AG09319 (cell line): Measurements from ENCODE around the gene FBXO7.

Experiments used
- DNase-seq: peaks from one replicate; pipeline ENCODE4 v3.0.0-alpha.2; 2010; ENCODE audit warnings: low read depth; ENCODE audit errors: extremely low read depth
- TF ChIP-seq, protein P1 (sequence below): IDR thresholded peaks from 2 replicates; pipeline ENCODE4 v1.5.1; 2011; ENCODE audit warnings: low read depth, mild to moderate bottlenecking, inconsistent platforms, low read length, moderate library complexity

The FBXO7 gene

DNA sequence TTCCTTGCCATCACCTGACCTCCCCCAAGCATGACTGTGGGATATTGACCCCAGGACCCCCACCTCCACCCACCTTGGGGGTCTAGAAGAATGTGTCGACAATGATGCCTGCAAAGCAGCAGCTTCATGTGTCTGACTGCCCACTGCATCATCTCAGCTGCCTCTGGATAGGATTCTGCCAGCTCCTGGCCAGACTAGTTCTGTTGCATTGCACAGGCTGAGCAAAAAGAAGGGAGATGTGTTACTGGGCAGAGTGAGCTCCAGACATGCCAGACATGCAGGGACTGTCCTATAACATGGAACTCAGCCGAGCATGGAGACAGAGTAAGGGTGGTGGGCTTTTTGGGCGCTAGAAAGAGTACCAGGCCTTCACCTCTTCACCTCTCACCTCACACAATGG, 36.7 kb downstream of the FBXO7 start:
- DNase-seq, result no peak
- TF ChIP-seq, protein P1, sequence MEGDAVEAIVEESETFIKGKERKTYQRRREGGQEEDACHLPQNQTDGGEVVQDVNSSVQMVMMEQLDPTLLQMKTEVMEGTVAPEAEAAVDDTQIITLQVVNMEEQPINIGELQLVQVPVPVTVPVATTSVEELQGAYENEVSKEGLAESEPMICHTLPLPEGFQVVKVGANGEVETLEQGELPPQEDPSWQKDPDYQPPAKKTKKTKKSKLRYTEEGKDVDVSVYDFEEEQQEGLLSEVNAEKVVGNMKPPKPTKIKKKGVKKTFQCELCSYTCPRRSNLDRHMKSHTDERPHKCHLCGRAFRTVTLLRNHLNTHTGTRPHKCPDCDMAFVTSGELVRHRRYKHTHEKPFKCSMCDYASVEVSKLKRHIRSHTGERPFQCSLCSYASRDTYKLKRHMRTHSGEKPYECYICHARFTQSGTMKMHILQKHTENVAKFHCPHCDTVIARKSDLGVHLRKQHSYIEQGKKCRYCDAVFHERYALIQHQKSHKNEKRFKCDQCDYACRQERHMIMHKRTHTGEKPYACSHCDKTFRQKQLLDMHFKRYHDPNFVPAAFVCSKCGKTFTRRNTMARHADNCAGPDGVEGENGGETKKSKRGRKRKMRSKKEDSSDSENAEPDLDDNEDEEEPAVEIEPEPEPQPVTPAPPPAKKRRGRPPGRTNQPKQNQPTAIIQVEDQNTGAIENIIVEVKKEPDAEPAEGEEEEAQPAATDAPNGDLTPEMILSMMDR, result no peak

DNA sequence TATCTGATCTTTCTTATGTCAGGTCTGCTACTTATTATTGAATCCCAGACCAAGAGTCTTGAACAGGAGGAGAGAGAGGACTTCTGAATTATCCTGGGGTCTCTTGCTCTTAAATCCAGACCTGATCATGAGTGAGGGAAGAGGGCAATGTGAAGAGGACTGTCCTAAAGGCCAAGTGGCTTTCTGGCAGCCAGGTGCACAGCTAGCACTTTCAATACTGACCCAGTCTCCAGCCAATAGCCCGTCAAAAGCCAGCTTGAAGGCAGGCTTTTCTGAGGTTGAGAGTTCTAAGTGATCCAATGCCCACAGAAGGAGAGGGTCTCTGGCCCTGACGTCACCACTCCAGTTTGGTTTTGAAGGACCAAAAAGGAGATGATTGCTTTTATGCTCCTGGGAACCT, 37.2 kb downstream of the FBXO7 start:
- TF ChIP-seq, protein P1, result no peak
- no peak for DNase-seq

DNA sequence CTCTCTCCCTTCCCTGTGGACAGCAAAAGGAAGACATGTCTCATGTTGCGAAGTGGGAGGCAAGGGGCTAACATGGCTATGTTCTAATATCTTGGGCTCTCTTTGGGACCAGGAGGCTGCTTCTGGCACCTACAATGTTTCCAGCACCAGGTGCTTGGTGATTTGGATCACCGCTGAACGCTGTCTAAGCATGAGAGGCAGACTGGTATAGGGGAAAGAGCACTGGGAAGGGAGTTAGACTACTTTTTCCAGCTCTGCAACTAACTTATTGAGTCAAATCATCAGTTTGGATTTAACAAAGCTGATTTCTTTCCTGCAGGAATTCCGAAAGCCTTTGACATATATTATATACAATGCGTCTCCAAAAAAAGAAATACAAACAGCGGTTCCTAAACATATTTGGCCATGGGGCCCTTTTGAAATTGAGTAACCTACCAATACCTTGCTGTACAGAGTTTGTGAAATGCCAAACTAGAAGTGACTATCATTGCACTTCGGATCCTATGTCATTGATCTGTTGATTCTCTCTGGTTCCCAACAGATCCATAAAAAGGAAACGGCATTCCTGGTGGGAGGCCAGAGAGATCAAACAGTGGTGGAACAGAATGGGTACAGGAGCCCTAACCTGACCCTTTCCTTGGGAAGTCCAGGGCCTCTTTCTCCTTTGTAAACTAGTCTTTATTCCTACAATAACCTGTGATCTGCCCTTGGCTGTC, 37.8 kb downstream of the FBXO7 start:
- TF ChIP-seq, protein P1, result no peak
- no peak for DNase-seq

DNA sequence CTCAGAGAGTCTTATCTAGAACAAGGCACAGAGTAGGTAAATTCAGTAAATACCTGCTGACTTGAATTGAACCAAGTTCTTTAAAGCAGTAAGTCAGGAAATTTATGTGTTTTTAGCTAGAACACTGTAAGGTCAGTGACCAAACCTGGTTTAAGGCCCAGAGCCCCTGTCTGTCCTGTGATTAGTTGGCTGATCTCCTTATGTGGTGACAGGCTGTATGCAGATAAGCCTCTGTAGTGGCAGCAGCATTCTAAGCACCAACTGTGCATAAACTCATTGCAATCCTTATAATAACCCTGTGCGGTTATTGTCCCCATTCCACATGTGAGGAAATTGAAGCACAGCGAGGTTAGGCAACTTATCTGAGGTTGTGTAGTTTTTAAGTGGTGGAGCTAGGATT, 40.5 kb downstream of the FBXO7 start:
- TF ChIP-seq, protein P1, result no peak
- DNase-seq, result no peak

DNA sequence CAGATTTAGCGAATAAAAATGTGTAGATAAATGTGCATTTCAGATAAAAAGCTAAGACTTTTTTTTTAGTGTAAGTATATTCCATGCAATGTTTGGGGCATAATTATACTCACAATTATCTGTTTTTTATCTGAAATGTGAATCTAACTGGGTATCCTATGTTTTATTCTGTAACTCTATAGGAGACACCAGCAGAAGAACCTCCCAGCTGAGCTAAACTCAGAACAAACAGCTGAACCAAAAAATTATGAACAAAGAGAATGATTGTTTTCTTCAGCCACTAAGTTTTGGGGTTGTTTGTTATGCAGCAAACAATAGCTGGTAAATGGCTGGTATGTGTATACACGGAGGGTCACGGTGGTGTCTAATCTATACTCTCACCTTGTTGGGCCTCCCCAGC, 42.9 kb downstream of the FBXO7 start:
- TF ChIP-seq, protein P1, result no peak

DNA sequence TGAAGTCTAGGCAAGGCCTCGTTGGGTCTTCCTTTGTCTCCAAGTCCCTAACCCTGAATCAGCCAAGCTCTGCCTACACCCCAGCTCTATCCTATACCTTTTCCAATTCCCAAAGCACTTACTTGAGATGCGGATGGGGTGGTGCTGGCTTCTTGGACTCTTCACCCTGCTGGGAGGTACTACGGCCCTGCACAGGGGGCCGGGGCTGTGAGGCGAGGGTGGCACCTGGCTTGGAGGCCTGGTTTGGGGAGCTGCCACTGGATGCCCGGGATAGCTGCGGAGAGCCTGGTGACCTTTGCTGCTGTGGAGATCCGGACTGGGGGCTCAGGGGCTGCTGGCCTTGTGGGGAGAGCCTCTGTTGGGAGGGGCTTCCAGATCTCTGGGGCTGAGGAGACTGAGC, 43.3 kb downstream of the FBXO7 start:
- TF ChIP-seq, protein P1, result no peak
- no peak for DNase-seq

More for the DNA sequence above, 42.9 kb downstream of the FBXO7 start:
- no peak for DNase-seq

DNA sequence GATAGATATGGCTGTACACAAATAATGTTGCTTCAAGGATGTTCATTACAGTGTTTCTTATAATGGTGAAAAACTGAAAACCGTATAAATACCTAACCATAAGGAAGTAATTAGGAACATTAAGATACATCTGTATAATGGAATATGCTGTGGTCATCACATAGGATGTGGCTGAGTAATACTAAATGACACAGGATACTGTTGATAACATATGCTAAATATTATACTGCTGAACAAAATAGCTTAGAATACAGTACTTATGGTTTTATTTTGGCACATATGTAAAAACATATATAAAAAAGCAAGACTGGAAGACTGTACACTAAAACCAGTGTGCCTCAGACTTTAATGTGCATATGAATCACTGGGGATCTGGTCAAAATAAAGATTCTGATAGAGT, 43.8 kb downstream of the FBXO7 start:
- DNase-seq, result no peak
- TF ChIP-seq, protein P1, result no peak
